Measurements from ENCODE around the gene RNASE9. TPM values are rescaled to one million over a fixed set of nuclear protein-coding genes. Genes with fewer than 3 reads are reported as not detected.
"Not testable (repeated sequence)": the region's sequence is repeated elsewhere in the genome, so short reads cannot be mapped to it uniquely, and the experiment has no call there.

Gene RNASE9
- polyA plus RNA-seq, 4 donors, result not detected

- peak; percentile 27 to 60 (median 53) for DNase-seq (ENCODE audit: low read depth in 4 of 4, low spot score in 3 of 4)
Measured at GRCh38 chr14:20530771-20531571, 29.9 kb downstream of the RNASE9 start.

- no peak for DNase-seq (ENCODE audit: low read depth in 4 of 4, low spot score in 3 of 4)
Measured at GRCh38 chr14:20529806-20530205, 31.0 kb downstream of the RNASE9 start.

GRCh38 chr14:20524027-20524426 lies 36.8 kb downstream of the RNASE9 start:
- no peak for DNase-seq (ENCODE audit: low read depth in 4 of 4, low spot score in 3 of 4)

- no peak for DNase-seq (ENCODE audit: low read depth in 4 of 4, low spot score in 3 of 4)
Measured at GRCh38 chr14:20522332-20522731, 38.5 kb downstream of the RNASE9 start.

- no peak for DNase-seq (ENCODE audit: low read depth in 4 of 4, low spot score in 3 of 4)
Measured at GRCh38 chr14:20516921-20517320, 43.9 kb downstream of the RNASE9 start.

GRCh38 chr14:20515846-20516245 lies 45.0 kb downstream of the RNASE9 start:
- DNase-seq (ENCODE audit: low read depth in 4 of 4, low spot score in 3 of 4), result no peak

GRCh38 chr14:20512177-20512905 lies 48.5 kb downstream of the RNASE9 start:
- DNase-seq (ENCODE audit: low read depth in 4 of 4, low spot score in 3 of 4), result no peak

GRCh38 chr14:20508367-20508766 lies 52.5 kb downstream of the RNASE9 start:
- DNase-seq (ENCODE audit: low read depth in 4 of 4, low spot score in 3 of 4), result no peak

- DNase-seq (ENCODE audit: low read depth in 4 of 4, low spot score in 3 of 4), result not testable (repeated sequence)
Measured at GRCh38 chr14:20507537-20507936, 53.3 kb downstream of the RNASE9 start.

GRCh38 chr14:20506752-20507151 lies 54.1 kb downstream of the RNASE9 start:
- DNase-seq (ENCODE audit: low read depth in 4 of 4, low spot score in 3 of 4), result not testable (repeated sequence)

GRCh38 chr14:20506276-20506675 lies 54.6 kb downstream of the RNASE9 start:
- DNase-seq (ENCODE audit: low read depth in 4 of 4, low spot score in 3 of 4), result not testable (repeated sequence)

Other genes starting within 250 kb of the RNASE9 start
- 100 to 1,000 TPM; 115 to 132 (median 117) TPM for gene CCNB1IP1, start 227.8 kb downstream of the RNASE9 start, polyA plus RNA-seq (ENCODE audit: insufficient read length in 4 of 4)
- 10 to 100 TPM; 45.2 to 63.2 (median 55.0) TPM for gene PARP2, start 217.4 kb downstream of the RNASE9 start, polyA plus RNA-seq (ENCODE audit: insufficient read length in 4 of 4)
- 10 to 100 TPM; 14.4 to 22.5 (median 17.6) TPM for gene TEP1, start 147.5 kb downstream of the RNASE9 start, polyA plus RNA-seq (ENCODE audit: insufficient read length in 4 of 4)
- under 1 TPM; 0.30 to 0.54 (median 0.49) TPM for gene KLHL33, start 124.9 kb downstream of the RNASE9 start, polyA plus RNA-seq (ENCODE audit: insufficient read length in 4 of 4)
- gene OSGEP, start 106.2 kb downstream of the RNASE9 start, polyA plus RNA-seq (ENCODE audit: insufficient read length in 4 of 4), result 10 to 100 TPM; 42.0 to 59.7 (median 48.8) TPM
- gene APEX1, start 105.8 kb downstream of the RNASE9 start, polyA plus RNA-seq (ENCODE audit: insufficient read length in 4 of 4), result 100 to 1,000 TPM; 318 to 344 (median 328) TPM
- gene PIP4P1, start 99.6 kb downstream of the RNASE9 start, polyA plus RNA-seq (ENCODE audit: insufficient read length in 4 of 4), result 10 to 100 TPM; 34.1 to 38.0 (median 36.4) TPM
- gene PNP, start 91.6 kb downstream of the RNASE9 start, polyA plus RNA-seq (ENCODE audit: insufficient read length in 4 of 4), result 10 to 100 TPM; 58.0 to 95.0 (median 65.5) TPM
- gene RNASE10, start 55.5 kb downstream of the RNASE9 start, polyA plus RNA-seq (ENCODE audit: insufficient read length in 4 of 4), result under 1 TPM in 2 of 4 donors, not detected in 2; 0.30 to 0.43 TPM
- gene RNASE11, start 27.0 kb upstream of the RNASE9 start, polyA plus RNA-seq (ENCODE audit: insufficient read length in 4 of 4), result not detected
- not detected for gene RNASE12, start 30.3 kb upstream of the RNASE9 start, polyA plus RNA-seq (ENCODE audit: insufficient read length in 4 of 4)
- not detected for gene OR6S1, start 80.6 kb upstream of the RNASE9 start, polyA plus RNA-seq (ENCODE audit: insufficient read length in 4 of 4)
- gene RNASE4, start 123.5 kb upstream of the RNASE9 start, polyA plus RNA-seq (ENCODE audit: insufficient read length in 4 of 4), result 1 to 10 TPM; 1.7 to 6.5 (median 2.6) TPM
- 1 to 10 TPM; 2.8 to 4.0 (median 3.8) TPM for gene ANG, start 127.7 kb upstream of the RNASE9 start, polyA plus RNA-seq (ENCODE audit: insufficient read length in 4 of 4)
- under 1 TPM in 3 of 4 donors, not detected in 1; 0.14 to 0.29 (median 0.22) TPM for gene EDDM3A, start 184.8 kb upstream of the RNASE9 start, polyA plus RNA-seq (ENCODE audit: insufficient read length in 4 of 4)
- under 1 TPM in 2 of 4 donors, not detected in 2; 0.05 to 0.25 TPM for gene EDDM3B, start 207.4 kb upstream of the RNASE9 start, polyA plus RNA-seq (ENCODE audit: insufficient read length in 4 of 4)
- 1 to 10 TPM; 5.9 to 8.1 (median 6.4) TPM for gene RNASE6, start 220.2 kb upstream of the RNASE9 start, polyA plus RNA-seq (ENCODE audit: insufficient read length in 4 of 4)
- gene RNASE1, start 241.8 kb upstream of the RNASE9 start, polyA plus RNA-seq (ENCODE audit: insufficient read length in 4 of 4), result 100 to 1,000 TPM; 164 to 175 (median 169) TPM

Data from right renal pelvis (tissue), 4 donors.